Stimulated activated CD4-positive, alpha-beta T cell treated with anti-CD3 and anti-CD28 coated beads, TNF-alpha, amount 100 ng/mL, for 48 hours (primary cell): ENCODE measurements around the gene ADARB1.

Source experiments
- DNase-seq, 3 donors: peaks; one replicate each; pipeline ENCODE4 v3.0.0-alpha.2; 2020; ENCODE audit warnings: low read depth in 3 of 3

Gene ADARB1

DNA sequence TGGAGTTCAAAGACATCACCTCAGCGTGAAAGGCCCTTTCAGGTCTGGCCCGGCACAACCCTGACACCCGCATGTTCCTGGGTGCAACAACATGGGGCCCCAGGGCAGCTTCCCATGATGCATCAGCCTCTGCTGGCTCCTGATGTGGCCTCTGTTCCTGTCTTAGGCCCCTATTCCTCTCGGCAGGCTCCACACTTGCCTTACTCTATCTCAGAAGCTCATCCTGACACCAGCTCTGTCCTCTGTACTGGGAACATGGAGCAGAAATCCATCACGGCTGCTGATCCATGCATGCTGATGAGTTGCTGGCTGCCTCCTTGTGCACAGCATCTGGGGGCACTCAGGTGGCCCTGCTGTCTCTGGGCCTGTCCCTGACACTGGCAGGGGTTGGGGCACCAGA lies 74.6 kb downstream of the ADARB1 start:
- no peak for DNase-seq

DNA sequence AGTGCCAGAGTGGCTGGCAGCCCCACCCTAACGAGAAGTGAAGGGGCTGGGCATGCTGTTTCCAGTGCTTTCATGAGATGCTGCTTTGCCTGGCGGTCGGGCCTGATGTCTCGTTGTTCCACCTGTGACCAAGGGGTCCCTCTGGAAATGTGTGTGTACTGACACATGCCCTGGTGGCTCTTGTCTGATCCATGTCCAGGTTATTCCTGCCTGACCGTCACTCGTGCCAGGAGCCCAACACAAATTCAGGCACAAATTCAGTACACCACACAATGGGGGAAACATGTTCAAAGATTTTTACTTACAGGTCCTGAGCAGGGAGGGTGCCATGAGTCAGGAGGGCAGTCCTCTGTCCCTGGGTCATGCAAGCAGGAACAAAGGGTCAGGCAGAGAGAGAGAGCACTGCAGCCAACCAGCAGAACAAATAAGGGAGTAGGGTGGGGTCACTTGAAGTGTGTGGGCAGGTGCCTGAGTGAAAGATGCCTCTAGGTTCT lies 76.3 kb downstream of the ADARB1 start:
- no peak for DNase-seq

GRCh38 chr21:45151445-45152160 lies 77.2 kb downstream of the ADARB1 start:
- DNase-seq: no peak

DNA sequence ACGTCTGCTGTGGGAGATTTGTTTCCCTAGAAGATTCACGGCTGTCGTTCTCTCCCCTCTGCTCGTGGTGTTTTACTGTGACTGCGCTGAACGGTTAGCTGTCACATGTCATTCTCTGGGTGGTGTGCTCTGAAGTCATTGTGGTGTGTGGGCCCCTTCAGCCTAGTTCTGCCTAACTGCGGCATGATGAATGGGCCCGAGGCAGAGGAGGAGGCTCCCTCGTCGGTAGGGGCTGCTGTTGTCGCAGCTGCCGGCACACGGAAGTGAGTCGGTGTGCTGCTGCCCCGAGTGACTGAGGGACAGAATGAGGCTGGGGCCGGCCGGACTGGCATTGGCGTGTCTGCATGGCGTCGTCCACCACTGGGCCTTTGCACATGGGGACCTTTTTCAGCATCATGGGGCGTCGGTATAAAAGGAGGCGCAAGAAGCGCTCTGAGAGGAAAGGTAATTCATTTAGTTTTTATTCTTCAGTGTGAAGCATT lies 77.9 kb downstream of the ADARB1 start:
- peak; percentile 23 to 61 (median 56) for DNase-seq

- DNase-seq: no peak
These were observed 79.3 kb downstream of the ADARB1 start for GRCh38 chr21:45153358-45154318.

GRCh38 chr21:45154511-45155508 lies 80.4 kb downstream of the ADARB1 start:
- no peak for DNase-seq

DNA sequence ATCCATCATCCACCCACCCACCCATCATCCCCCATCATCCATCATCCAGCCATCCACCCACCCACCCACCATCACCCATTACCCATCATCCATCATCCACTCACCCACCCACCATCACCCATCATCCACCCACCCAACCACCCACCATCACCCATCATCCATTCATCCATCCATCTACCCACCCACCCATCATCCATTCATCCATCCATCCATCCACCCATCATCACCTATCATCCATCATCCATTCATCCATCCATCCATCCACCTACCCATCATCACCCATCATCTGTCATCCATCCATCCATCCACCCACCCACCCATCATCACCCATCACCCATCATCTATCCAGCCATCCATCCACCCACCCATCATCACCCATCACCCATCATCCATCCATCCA lies 81.5 kb downstream of the ADARB1 start:
- no peak for DNase-seq

DNA sequence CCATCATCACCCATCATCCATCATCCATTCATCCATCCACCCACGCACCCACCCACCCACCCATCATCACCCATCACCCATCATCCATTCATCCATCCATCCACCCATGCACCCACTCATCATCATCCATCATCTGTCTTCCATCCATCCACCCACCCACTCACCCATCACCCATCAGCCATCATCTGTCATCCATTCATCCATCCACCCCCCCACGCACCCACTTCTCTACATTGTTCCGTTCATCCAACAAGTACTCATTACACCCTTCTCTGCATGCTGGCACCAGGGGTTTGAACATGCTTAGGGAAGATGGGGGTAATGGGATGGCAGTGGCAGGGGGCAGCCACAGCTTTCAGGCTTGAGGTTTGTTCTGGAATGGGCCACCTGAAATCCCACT lies 82.1 kb downstream of the ADARB1 start:
- no peak for DNase-seq

DNA sequence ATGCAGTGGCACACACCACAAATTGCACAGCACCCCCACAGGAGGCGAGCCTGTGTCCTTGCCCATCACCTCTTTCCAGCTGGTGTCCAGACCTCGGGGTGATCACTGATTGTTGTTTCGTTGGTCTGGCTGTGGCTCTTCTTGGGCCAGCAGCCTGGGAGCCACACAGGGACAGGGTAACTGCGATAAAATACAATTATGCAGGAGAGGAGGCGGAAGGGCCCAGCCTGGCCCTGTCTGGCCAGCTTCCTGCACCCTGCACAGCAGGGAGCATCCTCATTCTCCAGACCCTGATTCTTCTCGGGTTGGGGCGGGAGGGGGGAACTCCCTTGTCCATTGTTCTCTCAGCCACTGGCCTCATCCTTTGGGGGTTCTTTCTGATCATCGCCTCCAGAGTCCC lies 83.6 kb downstream of the ADARB1 start:
- DNase-seq: no peak

DNA sequence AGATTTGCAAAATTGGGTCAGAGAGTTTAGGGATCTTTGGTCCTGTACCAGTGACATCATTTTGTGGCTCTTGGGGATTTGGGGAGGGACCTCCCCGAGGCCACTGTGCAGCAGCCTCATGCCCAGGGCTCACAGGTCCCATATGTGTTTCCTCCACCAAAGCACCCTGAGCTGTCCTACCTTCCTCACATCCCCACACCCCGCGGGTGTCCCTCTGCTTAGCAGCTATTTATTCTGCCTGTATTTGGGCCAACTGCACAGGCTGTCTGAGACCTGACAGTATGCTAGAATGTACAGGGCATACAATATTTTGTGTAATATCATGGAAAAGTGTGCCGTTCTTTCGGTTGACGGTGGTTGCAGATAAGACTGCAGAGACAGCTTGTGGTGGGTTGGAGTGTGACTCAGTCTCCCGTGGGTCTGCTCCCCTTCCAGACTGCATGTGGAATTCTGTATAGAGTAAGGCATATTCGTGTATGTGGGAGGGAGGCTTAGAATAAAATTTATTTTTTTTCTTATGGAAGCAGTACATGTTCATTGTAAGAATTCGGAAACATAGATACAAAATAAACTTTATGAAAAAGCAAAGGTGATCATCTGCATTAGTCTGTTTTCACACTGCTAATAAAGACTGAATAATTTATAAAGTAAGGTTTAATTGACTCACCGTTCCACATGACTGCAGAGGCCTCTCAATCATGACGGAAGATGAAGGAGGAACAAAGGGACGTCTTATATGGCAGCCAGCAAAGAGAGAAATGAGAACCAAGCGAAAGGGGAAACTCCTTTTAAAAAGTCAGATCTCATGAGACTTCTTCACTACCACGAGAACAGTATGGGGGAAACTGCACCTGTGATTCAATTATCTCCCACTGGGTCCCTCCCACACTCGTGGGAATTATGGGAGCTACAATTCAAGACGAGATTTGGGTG lies 84.4 kb downstream of the ADARB1 start:
- no peak for DNase-seq

DNA sequence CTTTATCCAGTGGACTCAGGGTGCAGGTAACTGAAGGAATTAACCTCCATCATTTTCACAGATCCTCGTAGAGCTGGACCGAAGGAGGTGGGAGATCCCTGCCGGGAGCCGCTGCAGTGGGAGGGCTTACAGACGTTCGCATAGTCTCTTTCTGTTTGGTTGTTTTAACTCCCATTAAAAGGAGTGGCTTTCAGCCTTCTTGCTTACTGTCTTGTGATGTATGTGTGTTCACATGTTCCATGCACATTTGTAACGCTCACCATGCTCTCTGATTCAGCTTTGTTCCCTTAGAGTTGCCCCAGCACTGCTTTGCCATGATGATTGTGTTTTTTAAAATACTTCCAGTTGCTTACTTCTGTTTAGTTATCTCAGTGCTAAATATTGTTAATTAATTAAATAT lies 85.8 kb downstream of the ADARB1 start:
- DNase-seq: no peak

GRCh38 chr21:45161038-45161945 lies 86.9 kb downstream of the ADARB1 start:
- no peak for DNase-seq

- no peak for DNase-seq
These were observed 87.7 kb downstream of the ADARB1 start for GRCh38 chr21:45162115-45162514.

- DNase-seq: no peak
These were observed 88.4 kb downstream of the ADARB1 start for GRCh38 chr21:45162809-45163208.

DNA sequence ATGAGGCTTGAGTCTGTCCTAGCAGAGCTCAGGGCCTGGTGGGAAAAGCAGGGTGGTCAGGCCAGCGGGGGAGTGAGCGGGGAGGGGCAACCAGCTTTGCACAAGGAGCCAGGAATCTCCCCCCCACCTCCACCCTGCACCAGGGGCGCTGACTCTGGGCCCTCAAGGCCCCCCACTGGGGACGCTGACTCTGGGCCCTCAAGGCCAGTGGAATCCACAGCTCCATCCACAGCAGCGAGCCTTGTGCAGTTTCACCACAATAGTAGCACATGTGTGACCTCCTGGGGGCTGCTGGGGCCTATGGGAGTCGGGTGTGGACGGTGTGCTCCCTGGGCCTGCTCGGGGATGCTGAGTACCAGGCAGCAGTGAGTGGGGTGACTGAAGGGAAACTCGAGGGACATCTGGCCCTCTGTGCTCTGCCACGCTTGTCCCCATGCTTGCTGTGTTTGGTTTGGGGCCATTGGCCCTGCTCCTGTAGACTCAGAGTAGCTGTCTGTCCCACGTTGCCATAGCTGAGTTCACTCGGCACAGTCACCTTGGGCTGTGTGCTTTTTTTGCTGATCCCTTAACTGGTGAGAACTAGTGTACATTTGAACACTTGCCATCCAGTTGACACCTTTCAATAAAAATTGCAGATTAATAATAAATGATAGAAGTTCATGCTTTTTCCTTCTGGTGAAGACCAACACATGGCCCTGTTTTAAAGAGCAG lies 89.2 kb downstream of the ADARB1 start:
- DNase-seq: no peak

- DNase-seq: no peak
These were observed 89.7 kb downstream of the ADARB1 start for GRCh38 chr21:45164124-45164511.

DNA sequence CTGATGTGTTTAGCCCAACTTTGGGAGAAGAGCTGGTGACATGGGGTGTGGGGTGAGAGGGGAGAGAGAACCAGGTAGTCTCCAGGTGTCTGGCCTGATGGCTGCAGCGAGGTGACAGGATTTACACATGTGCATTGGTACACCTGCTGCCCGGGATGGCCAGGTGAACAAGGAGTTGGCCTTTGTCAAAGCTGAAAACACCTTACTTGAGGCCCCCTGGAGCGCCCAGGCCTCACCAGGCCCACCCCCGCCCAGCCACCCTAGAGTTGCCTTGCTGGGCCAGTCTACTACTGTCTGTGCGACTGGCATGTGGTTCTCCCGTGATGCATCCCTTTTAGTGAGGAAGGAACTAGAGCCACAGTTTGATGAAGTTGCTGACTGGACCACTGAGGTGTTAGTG lies 90.5 kb downstream of the ADARB1 start:
- DNase-seq: no peak

- no peak for DNase-seq
These were observed 92.6 kb downstream of the ADARB1 start for GRCh38 chr21:45166931-45167330.

- no peak for DNase-seq
These were observed 93.4 kb downstream of the ADARB1 start for GRCh38 chr21:45167796-45168222.
